Osteoblast (primary cell): ENCODE measurements around the gene SESN3. TPM values are rescaled to one million over a fixed set of nuclear protein-coding genes. Genes with fewer than 3 reads are reported as not detected.

Source experiments
- DNase-seq: peaks from one replicate; pipeline ENCODE4 v3.0.0; 2011; ENCODE audit warnings: low spot score, mixed read lengths; ENCODE audit not compliant: insufficient read length; ENCODE audit errors: missing footprints
- H2AFZ ChIP-seq: 2 replicates; pipeline ENCODE4 v1.6.0; 2011; ENCODE audit warnings: mild to moderate bottlenecking, low read length
- H3K27ac ChIP-seq: 2 replicates; pipeline ENCODE4 v1.5.1; 2011; ENCODE audit warnings: mild to moderate bottlenecking, low read depth, low read length, moderate library complexity
- H3K27me3 ChIP-seq: 2 replicates; pipeline ENCODE4 v1.6.0; 2012; ENCODE audit warnings: mild to moderate bottlenecking, control low read depth, inconsistent platforms, low read length, moderate library complexity; ENCODE audit not compliant: insufficient read depth
- H3K36me3 ChIP-seq: 2 replicates; pipeline ENCODE4 v1.5.1; 2011; ENCODE audit warnings: mild to moderate bottlenecking, low read length, control low read depth, moderate library complexity; ENCODE audit not compliant: insufficient read depth
- H3K4me1 ChIP-seq: 2 replicates; pipeline ENCODE4 v1.5.1; 2011; ENCODE audit warnings: mild to moderate bottlenecking, low read length, control low read depth, moderate library complexity; ENCODE audit not compliant: insufficient read depth
- H3K4me2 ChIP-seq: 2 replicates; pipeline ENCODE4 v1.6.0; 2011; ENCODE audit warnings: mild to moderate bottlenecking, low read length; ENCODE audit not compliant: insufficient read depth
- H3K4me3 ChIP-seq: fragments of 200-600 bp; sonication (generic); 3 replicates; pipeline ENCODE4 v1.5.1; 2012; ENCODE audit warnings: mild to moderate bottlenecking, low read length, inconsistent platforms; ENCODE audit not compliant: insufficient read depth
- H3K79me2 ChIP-seq: 2 replicates; pipeline ENCODE4 v1.6.0; 2012; ENCODE audit warnings: mild to moderate bottlenecking, low read length, control low read depth, inconsistent platforms; ENCODE audit not compliant: insufficient read depth
- H3K9me3 ChIP-seq: 2 replicates; pipeline ENCODE4 v1.5.1; 2011; ENCODE audit warnings: low read depth, low read length, control low read depth
- H4K20me1 ChIP-seq: 2 replicates; pipeline ENCODE4 v1.6.0; 2012; ENCODE audit warnings: mild to moderate bottlenecking, low read length, control low read depth; ENCODE audit not compliant: insufficient read depth
- CTCF ChIP-seq: IDR thresholded peaks from 2 replicates; pipeline ENCODE4 v1.5.1; 2011; ENCODE audit warnings: mild to moderate bottlenecking, low read depth, low read length, moderate library complexity; ENCODE audit errors: extremely low read depth
- total RNA-seq: library from RNA; depleted of rRNA; stranded (reverse); fragments of >200 nt; gene quantifications from 2 replicates; pipeline ENCODE4 v1.2.3, GENCODE V29; 2012

SESN3 gene
- total RNA-seq, 1 donor = 24.6 TPM

DNA sequence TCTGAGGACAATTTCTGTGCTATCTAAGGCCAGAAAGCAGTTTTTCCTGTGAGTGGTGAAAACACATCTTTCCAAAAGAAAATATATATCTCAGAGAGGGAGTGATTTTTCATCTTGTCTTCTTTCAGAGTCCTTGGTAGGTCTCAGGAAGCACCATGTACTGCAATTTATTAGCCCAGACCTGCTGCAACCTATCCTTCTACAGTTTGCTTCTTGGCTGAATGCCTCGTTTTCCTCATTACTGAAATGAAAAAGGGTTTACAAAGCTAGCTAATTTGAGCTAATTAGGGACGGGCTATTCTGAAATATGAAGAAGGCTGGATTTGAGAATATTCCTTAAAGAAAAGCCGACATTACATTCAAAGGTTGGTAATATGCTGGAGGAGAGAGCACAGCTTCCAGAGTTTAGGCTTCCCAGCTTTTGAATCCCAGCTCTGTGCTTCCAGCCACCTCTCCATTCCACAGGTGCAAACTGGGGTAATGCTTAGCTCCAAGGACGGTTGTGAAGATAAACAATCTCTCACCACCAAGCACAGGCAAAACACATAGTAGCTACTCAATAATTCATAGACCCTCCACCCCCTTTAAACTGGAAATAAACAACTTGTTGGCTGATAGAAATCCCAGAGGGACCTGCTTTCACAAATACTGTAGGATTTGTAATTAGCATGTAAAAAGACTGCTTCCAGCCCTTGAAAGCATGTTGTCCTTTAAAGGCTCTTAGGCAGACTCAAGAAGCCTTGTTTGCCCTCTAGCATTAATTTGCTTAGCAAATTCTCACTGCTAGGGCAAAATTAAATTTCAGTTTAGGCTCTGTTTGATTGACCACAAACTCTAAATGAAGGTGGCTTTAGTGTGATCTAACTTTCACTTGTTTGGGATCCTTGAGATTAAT lies 24.5 kb upstream of the SESN3 start:
- peaks cover 3% of the 10 kb centered on the region for H3K27me3 ChIP-seq
- no peaks in the 10 kb centered on the region for H3K79me2 ChIP-seq
- H3K4me1 ChIP-seq = peaks cover 10% of the 10 kb centered on the region
- H3K36me3 ChIP-seq = no peaks in the 10 kb centered on the region
- no peaks in the 10 kb centered on the region for H3K9me3 ChIP-seq
- H3K4me2 ChIP-seq = no peak overlapping the region
- no peak overlapping the region for H2AFZ ChIP-seq
- no peak overlapping the region for H3K4me3 ChIP-seq
- no peak for DNase-seq
- no peak overlapping the region for H3K27ac ChIP-seq
- TF ChIP-seq CTCF = no peak
- no peaks in the 10 kb centered on the region for H4K20me1 ChIP-seq

GRCh38 chr11:95254716-95255115 lies 23.7 kb upstream of the SESN3 start:
- Histone ChIP-seq H3K79me2 (no peaks in the 10 kb centered on the region), H3K4me2 (no peak overlapping the region), H3K27me3 (peaks cover 3% of the 10 kb centered on the region), H3K27ac (no peak overlapping the region), H3K9me3 (no peaks in the 10 kb centered on the region), H3K36me3 (no peaks in the 10 kb centered on the region), H3K4me3 (no peak overlapping the region), H4K20me1 (no peaks in the 10 kb centered on the region), H2AFZ (no peak overlapping the region), H3K4me1 (peaks cover 10% of the 10 kb centered on the region)
- no peak for DNase-seq
- TF ChIP-seq CTCF = no peak

GRCh38 chr11:95254131-95254704 lies 23.2 kb upstream of the SESN3 start:
- TF ChIP-seq CTCF = no peak
- Histone ChIP-seq H3K9me3 (no peaks in the 10 kb centered on the region), H4K20me1 (no peaks in the 10 kb centered on the region), H3K4me2 (peak overlapping the region; percentile 79), H3K4me3 (peak overlapping the region; percentile 70), H2AFZ (peak overlapping the region; percentile 89), H3K79me2 (no peaks in the 10 kb centered on the region), H3K27me3 (peaks cover 3% of the 10 kb centered on the region), H3K36me3 (no peaks in the 10 kb centered on the region), H3K27ac (no peak overlapping the region), H3K4me1 (peaks cover 10% of the 10 kb centered on the region)
- DNase-seq = peak; percentile 79

DNA sequence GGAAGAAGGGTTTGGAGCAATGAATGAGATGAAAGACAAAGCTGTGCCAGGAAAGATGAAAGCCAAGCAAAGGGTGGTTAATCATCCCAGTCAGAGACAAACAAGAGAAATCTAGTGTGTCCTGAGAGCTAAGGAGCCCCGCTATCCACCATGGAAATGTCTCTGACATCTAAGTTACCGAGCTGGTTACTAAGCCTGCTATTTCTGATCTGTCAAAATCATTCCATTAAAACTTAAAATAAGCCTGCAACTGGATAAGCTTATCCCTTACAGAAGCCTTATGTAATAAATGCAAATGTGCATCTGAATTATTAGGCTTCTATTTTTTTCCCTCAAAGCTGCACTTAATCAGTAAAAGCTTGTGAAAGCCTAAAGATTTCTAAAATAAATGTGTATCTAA lies 22.1 kb upstream of the SESN3 start:
- no peak for DNase-seq
- Histone ChIP-seq H3K9me3 (no peaks in the 10 kb centered on the region), H3K27ac (no peak overlapping the region), H4K20me1 (no peaks in the 10 kb centered on the region), H3K4me1 (peaks cover 10% of the 10 kb centered on the region), H2AFZ (no peak overlapping the region), H3K4me3 (no peak overlapping the region), H3K36me3 (no peaks in the 10 kb centered on the region), H3K4me2 (no peak overlapping the region), H3K27me3 (peaks cover 8% of the 10 kb centered on the region), H3K79me2 (no peaks in the 10 kb centered on the region)
- no peak for TF ChIP-seq CTCF
